GM23338 (cell line): ENCODE data around the gene USP5. TPM values are rescaled to one million over a fixed set of nuclear protein-coding genes. Genes with fewer than 3 reads are reported as not detected.

Experiments
- ATAC-seq: fragments of 200-7000 bp; cut with Tn5 transposase; 3 replicates; pipeline ENCODE4 v1.9.1; 2020
- DNase-seq: peaks from one replicate; pipeline ENCODE4 v3.0.0-alpha.2; 2015; ENCODE audit warnings: low spot score
- H2AFZ ChIP-seq: fragments of 200-600 bp; sonication (generic); 2 replicates; pipeline ENCODE4 v1.8.0; 2016; ENCODE audit warnings: antibody characterized with exemption, mild to moderate bottlenecking, moderate library complexity
- H3F3A ChIP-seq: fragments of 200-600 bp; sonication (generic); replicated peaks from 2 replicates; pipeline ENCODE4 v1.8.0; 2017; ENCODE audit warnings: antibody characterized with exemption, mixed run types, low read depth
- H3K27ac ChIP-seq: fragments of 200-600 bp; sonication (generic); 2 replicates; pipeline ENCODE4 v1.6.1; 2016; ENCODE audit warnings: low read depth
- H3K27me3 ChIP-seq: fragments of 200-600 bp; sonication (generic); 2 replicates; pipeline ENCODE4 v1.8.0; 2016; ENCODE audit warnings: mild to moderate bottlenecking, mixed run types, moderate library complexity; ENCODE audit not compliant: insufficient read depth
- H3K36me3 ChIP-seq: fragments of 200-600 bp; sonication (generic); 2 replicates; pipeline ENCODE4 v1.8.0; 2016; ENCODE audit warnings: mild to moderate bottlenecking; ENCODE audit not compliant: insufficient read depth
- H3K4me1 ChIP-seq: fragments of 200-600 bp; sonication (generic); 2 replicates; pipeline ENCODE4 v1.8.0; 2016; ENCODE audit warnings: mild to moderate bottlenecking, moderate library complexity; ENCODE audit not compliant: insufficient read depth
- H3K4me2 ChIP-seq: fragments of 200-600 bp; sonication (generic); 2 replicates; pipeline ENCODE4 v1.7.1; 2017; ENCODE audit warnings: mixed run types
- H3K4me3 ChIP-seq: fragments of 200-600 bp; sonication (generic); 2 replicates; pipeline ENCODE4 v1.6.1; 2016; ENCODE audit warnings: mixed run types
- H3K79me2 ChIP-seq: fragments of 200-600 bp; sonication (generic); replicated peaks from 2 replicates; pipeline ENCODE4 v1.8.0; 2017; ENCODE audit warnings: mild to moderate bottlenecking; ENCODE audit not compliant: insufficient read depth
- H3K9me2 ChIP-seq: fragments of 200-600 bp; sonication (generic); 2 replicates; pipeline ENCODE4 v1.8.0; 2017; ENCODE audit not compliant: insufficient read depth
- H4K20me1 ChIP-seq: fragments of 200-600 bp; sonication (generic); replicated peaks from 2 replicates; pipeline ENCODE4 v1.8.0; 2017; ENCODE audit warnings: mild to moderate bottlenecking; ENCODE audit not compliant: insufficient read depth
- H3K27ac Mint-ChIP-seq: 2 replicates; pipeline ENCODE4 v1.8.0; 2020; ENCODE audit warnings: inconsistent platforms, mild to moderate bottlenecking, moderate library complexity, mixed read lengths
- H3K27me3 Mint-ChIP-seq: 3 replicates; pipeline ENCODE4 v1.8.0; 2022; ENCODE audit warnings: low read depth, mild to moderate bottlenecking, moderate library complexity, mixed read lengths, inconsistent platforms; ENCODE audit not compliant: insufficient read depth, poor library complexity
- H3K36me3 Mint-ChIP-seq: 3 replicates; pipeline ENCODE4 v1.8.0; 2021; ENCODE audit warnings: low read depth, mild to moderate bottlenecking, inconsistent platforms, moderate library complexity, mixed read lengths
- H3K4me1 Mint-ChIP-seq: 3 replicates; pipeline ENCODE4 v1.8.0; 2020; ENCODE audit warnings: mild to moderate bottlenecking, inconsistent platforms, mixed read lengths
- H3K4me3 Mint-ChIP-seq: 3 replicates; pipeline ENCODE4 v1.8.0; 2021; ENCODE audit warnings: moderate library complexity, mild to moderate bottlenecking, inconsistent platforms, mixed read lengths
- H3K9me3 Mint-ChIP-seq: 3 replicates; pipeline ENCODE4 v1.8.0; 2020; ENCODE audit warnings: moderate library complexity, mild to moderate bottlenecking, inconsistent platforms, mixed read lengths
- CREB1 ChIP-seq: fragments of 250-450 bp; sonication (Bioruptor Pico); IDR thresholded peaks from 2 replicates; pipeline ENCODE4 v1.5.0; 2020; ENCODE audit warnings: low read depth, mild to moderate bottlenecking, moderate library complexity
- EZH2phosphoT487 ChIP-seq: fragments of 200-600 bp; sonication (generic); IDR thresholded peaks from one replicate; pipeline ENCODE4 v1.8.1; 2018; ENCODE audit warnings: antibody characterized with exemption; ENCODE audit not compliant: unreplicated experiment
- NANOG ChIP-seq: IDR thresholded peaks from 2 replicates; pipeline ENCODE4 v1.6.1; 2016; ENCODE audit warnings: antibody characterized with exemption, borderline replicate concordance
- POLR2AphosphoS5 ChIP-seq: IDR thresholded peaks from 2 replicates; pipeline ENCODE4 v1.6.1; 2016; ENCODE audit warnings: antibody characterized with exemption, low read depth
- ZNF114 ChIP-seq: fragments of 250-450 bp; sonication (Bioruptor Pico); IDR thresholded peaks from 2 replicates; pipeline ENCODE4 v1.5.0; 2020; ENCODE audit warnings: mild to moderate bottlenecking, moderate library complexity
- polyA plus RNA-seq: library from polyadenylated mRNA; unstranded; fragments of >200 nt; fragmentation: Nextera tagmentation; extraction: Ambion mirVana; gene quantifications from 2 replicates; pipeline ENCODE4 v1.2.1, GENCODE V29; 2016
- total RNA-seq: library from RNA; depleted of rRNA; stranded (reverse); fragments of >200 nt; shearing (Covaris generic); gene quantifications from 2 replicates; pipeline ENCODE4 v1.2.3, GENCODE V29; 2014
- TF ChIP-seq, protein P1 (sequence below): IDR thresholded peaks from 2 replicates; pipeline ENCODE4 v1.6.1; 2016; ENCODE audit warnings: antibody characterized with exemption
- TF ChIP-seq, protein P2 (sequence below), 2 experiments: fragments of 200-600 bp in 1 of 2; sonication (generic) in 1 of 2; conservative IDR thresholded peaks; 2 replicates each; pipeline versions ENCODE4 v1.5.1 to v1.6.1; 2016 to 2017; ENCODE audit warnings: antibody characterized with exemption in 2 of 2, low read depth in 2 of 2, mild to moderate bottlenecking in 2 of 2, moderate library complexity in 1 of 2
- TF ChIP-seq, protein P3 (sequence below): IDR thresholded peaks from one replicate; pipeline ENCODE4 v1.6.1; 2018; ENCODE audit warnings: antibody characterized with exemption; ENCODE audit not compliant: unreplicated experiment
- TF ChIP-seq, protein P4 (sequence below): fragments of 250-450 bp; sonication (Bioruptor Pico); IDR thresholded peaks from 2 replicates; pipeline ENCODE4 v1.5.0; 2020; ENCODE audit warnings: mild to moderate bottlenecking, moderate library complexity

The USP5 gene
- total and polyA plus RNA-seq, 2 experiments from 2014 or later, result 35.1 to 109 TPM

DNA sequence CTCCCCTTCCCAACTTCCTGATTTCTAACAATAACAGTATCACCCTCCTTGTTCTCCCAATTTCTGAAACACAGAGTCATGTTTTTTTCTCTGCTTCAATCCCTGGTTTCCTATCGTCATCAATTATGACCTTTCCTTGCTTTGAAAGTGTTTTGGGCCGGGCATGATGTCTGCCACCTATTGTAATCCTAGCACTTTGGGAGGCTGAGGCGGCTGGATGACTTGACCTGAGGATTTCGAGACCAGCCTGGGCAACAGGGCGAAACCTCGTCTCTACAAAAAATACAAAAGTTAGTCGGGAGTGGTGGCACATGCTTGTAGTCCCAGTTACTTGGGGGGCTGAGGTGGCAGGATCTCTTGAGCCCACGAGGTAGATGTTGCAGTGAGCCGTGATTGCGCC is 42.9 kb upstream of the USP5 start:
- peak overlapping the region; percentile 72 for H2AFZ ChIP-seq
- H4K20me1 ChIP-seq, result no peaks in the 10 kb centered on the region; the same call in 1 of the 2 replicates
- Mint-ChIP-seq H3K36me3 (peaks cover 1% of the 10 kb centered on the region; the same call in 1 of the 3 replicates), H3K4me1 (peaks cover 18% of the 10 kb centered on the region), H3K9me3 (peaks cover 2% of the 10 kb centered on the region), H3K4me3 (no peak overlapping the region), H3K27me3 (peaks cover 8% of the 10 kb centered on the region), H3K27ac (no peak overlapping the region)
- H3K27me3 ChIP-seq, result 0 out of 2 replicates have a peak, but pooled peaks cover under 1% of the 10 kb centered on the region
- TF ChIP-seq, protein P1, sequence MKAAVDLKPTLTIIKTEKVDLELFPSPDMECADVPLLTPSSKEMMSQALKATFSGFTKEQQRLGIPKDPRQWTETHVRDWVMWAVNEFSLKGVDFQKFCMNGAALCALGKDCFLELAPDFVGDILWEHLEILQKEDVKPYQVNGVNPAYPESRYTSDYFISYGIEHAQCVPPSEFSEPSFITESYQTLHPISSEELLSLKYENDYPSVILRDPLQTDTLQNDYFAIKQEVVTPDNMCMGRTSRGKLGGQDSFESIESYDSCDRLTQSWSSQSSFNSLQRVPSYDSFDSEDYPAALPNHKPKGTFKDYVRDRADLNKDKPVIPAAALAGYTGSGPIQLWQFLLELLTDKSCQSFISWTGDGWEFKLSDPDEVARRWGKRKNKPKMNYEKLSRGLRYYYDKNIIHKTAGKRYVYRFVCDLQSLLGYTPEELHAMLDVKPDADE, result no peak
- TF ChIP-seq POLR2AphosphoS5, result no peak
- no peak for TF ChIP-seq ZNF114
- no peak for TF ChIP-seq EZH2phosphoT487
- TF ChIP-seq, protein P2, sequence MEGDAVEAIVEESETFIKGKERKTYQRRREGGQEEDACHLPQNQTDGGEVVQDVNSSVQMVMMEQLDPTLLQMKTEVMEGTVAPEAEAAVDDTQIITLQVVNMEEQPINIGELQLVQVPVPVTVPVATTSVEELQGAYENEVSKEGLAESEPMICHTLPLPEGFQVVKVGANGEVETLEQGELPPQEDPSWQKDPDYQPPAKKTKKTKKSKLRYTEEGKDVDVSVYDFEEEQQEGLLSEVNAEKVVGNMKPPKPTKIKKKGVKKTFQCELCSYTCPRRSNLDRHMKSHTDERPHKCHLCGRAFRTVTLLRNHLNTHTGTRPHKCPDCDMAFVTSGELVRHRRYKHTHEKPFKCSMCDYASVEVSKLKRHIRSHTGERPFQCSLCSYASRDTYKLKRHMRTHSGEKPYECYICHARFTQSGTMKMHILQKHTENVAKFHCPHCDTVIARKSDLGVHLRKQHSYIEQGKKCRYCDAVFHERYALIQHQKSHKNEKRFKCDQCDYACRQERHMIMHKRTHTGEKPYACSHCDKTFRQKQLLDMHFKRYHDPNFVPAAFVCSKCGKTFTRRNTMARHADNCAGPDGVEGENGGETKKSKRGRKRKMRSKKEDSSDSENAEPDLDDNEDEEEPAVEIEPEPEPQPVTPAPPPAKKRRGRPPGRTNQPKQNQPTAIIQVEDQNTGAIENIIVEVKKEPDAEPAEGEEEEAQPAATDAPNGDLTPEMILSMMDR (conservative IDR thresholded peaks at IDR 0.05; ENCODE audit: low read depth in 2 of 2), result no peak
- TF ChIP-seq, protein P3, sequence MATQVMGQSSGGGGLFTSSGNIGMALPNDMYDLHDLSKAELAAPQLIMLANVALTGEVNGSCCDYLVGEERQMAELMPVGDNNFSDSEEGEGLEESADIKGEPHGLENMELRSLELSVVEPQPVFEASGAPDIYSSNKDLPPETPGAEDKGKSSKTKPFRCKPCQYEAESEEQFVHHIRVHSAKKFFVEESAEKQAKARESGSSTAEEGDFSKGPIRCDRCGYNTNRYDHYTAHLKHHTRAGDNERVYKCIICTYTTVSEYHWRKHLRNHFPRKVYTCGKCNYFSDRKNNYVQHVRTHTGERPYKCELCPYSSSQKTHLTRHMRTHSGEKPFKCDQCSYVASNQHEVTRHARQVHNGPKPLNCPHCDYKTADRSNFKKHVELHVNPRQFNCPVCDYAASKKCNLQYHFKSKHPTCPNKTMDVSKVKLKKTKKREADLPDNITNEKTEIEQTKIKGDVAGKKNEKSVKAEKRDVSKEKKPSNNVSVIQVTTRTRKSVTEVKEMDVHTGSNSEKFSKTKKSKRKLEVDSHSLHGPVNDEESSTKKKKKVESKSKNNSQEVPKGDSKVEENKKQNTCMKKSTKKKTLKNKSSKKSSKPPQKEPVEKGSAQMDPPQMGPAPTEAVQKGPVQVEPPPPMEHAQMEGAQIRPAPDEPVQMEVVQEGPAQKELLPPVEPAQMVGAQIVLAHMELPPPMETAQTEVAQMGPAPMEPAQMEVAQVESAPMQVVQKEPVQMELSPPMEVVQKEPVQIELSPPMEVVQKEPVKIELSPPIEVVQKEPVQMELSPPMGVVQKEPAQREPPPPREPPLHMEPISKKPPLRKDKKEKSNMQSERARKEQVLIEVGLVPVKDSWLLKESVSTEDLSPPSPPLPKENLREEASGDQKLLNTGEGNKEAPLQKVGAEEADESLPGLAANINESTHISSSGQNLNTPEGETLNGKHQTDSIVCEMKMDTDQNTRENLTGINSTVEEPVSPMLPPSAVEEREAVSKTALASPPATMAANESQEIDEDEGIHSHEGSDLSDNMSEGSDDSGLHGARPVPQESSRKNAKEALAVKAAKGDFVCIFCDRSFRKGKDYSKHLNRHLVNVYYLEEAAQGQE, result no peak
- no peak for TF ChIP-seq NANOG
- no peak overlapping the region for H3K4me3 ChIP-seq
- peak; percentile 20; the same call in 2 of the 3 replicates for ATAC-seq
- H3K27ac ChIP-seq, result 0 out of 2 replicates have a peak overlapping the region, but pooled peaks have one; percentile 39
- no peaks in the 10 kb centered on the region; the same call in 1 of the 2 replicates for H3K36me3 ChIP-seq
- no peaks in the 10 kb centered on the region for H3F3A ChIP-seq
- no peaks in the 10 kb centered on the region for H3K79me2 ChIP-seq
- no peak overlapping the region for H3K4me2 ChIP-seq
- H3K4me1 ChIP-seq, result peaks cover 16% of the 10 kb centered on the region
- no peak for DNase-seq
- peaks cover 4% of the 10 kb centered on the region; the same call in 1 of the 2 replicates for H3K9me2 ChIP-seq

DNA sequence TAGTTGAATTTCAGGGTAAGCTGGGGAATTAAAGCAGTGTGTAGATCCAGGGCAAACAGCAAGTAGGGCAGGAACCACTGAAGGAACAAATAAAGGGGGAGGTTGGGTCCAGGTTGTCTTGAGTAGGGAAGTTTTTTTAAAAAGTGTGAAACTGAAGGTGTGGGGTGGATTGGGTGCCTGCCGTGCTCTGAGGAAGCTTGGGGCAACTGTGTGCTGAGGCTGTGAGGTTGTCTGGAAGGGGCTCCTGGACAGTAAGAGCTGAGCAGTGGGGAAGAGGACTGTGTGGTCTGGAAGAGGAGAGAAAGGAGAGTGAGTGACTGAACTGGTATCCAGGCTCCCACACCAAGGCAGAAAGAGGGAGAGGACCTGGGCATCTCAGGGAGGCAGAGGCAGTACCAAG is 41.2 kb upstream of the USP5 start:
- H3K4me1 ChIP-seq, result peaks cover 16% of the 10 kb centered on the region
- H3K27me3 ChIP-seq, result 0 out of 2 replicates have a peak, but pooled peaks cover 7% of the 10 kb centered on the region
- H3F3A ChIP-seq, result no peaks in the 10 kb centered on the region
- H3K27me3 Mint-ChIP-seq, result peaks cover 21% of the 10 kb centered on the region
- peak; percentile 40 for ATAC-seq
- H3K27ac ChIP-seq, result no peak overlapping the region
- no peak overlapping the region for H3K4me3 ChIP-seq
- DNase-seq, result no peak
- no peak overlapping the region for H3K4me2 ChIP-seq
- no peaks in the 10 kb centered on the region; the same call in 2 of the 3 replicates for H3K9me3 Mint-ChIP-seq
- no peaks in the 10 kb centered on the region; the same call in 1 of the 2 replicates for H3K36me3 ChIP-seq
- no peaks in the 10 kb centered on the region for H3K36me3 Mint-ChIP-seq
- no peaks in the 10 kb centered on the region; the same call in 1 of the 2 replicates for H4K20me1 ChIP-seq
- peaks cover 4% of the 10 kb centered on the region; the same call in 1 of the 2 replicates for H3K9me2 ChIP-seq
- H3K4me1 Mint-ChIP-seq, result peaks cover 18% of the 10 kb centered on the region
- peak overlapping the region; percentile 6; the same call in 1 of the 2 replicates for H3K27ac Mint-ChIP-seq
- no peaks in the 10 kb centered on the region for H3K79me2 ChIP-seq
- H2AFZ ChIP-seq, result peak overlapping the region; percentile 47; the same call in 1 of the 2 replicates
- no peak overlapping the region; the same call in 2 of the 3 replicates for H3K4me3 Mint-ChIP-seq
- TF ChIP-seq ZNF114 (no peak), CREB1 (no peak)
- TF ChIP-seq, protein P4, sequence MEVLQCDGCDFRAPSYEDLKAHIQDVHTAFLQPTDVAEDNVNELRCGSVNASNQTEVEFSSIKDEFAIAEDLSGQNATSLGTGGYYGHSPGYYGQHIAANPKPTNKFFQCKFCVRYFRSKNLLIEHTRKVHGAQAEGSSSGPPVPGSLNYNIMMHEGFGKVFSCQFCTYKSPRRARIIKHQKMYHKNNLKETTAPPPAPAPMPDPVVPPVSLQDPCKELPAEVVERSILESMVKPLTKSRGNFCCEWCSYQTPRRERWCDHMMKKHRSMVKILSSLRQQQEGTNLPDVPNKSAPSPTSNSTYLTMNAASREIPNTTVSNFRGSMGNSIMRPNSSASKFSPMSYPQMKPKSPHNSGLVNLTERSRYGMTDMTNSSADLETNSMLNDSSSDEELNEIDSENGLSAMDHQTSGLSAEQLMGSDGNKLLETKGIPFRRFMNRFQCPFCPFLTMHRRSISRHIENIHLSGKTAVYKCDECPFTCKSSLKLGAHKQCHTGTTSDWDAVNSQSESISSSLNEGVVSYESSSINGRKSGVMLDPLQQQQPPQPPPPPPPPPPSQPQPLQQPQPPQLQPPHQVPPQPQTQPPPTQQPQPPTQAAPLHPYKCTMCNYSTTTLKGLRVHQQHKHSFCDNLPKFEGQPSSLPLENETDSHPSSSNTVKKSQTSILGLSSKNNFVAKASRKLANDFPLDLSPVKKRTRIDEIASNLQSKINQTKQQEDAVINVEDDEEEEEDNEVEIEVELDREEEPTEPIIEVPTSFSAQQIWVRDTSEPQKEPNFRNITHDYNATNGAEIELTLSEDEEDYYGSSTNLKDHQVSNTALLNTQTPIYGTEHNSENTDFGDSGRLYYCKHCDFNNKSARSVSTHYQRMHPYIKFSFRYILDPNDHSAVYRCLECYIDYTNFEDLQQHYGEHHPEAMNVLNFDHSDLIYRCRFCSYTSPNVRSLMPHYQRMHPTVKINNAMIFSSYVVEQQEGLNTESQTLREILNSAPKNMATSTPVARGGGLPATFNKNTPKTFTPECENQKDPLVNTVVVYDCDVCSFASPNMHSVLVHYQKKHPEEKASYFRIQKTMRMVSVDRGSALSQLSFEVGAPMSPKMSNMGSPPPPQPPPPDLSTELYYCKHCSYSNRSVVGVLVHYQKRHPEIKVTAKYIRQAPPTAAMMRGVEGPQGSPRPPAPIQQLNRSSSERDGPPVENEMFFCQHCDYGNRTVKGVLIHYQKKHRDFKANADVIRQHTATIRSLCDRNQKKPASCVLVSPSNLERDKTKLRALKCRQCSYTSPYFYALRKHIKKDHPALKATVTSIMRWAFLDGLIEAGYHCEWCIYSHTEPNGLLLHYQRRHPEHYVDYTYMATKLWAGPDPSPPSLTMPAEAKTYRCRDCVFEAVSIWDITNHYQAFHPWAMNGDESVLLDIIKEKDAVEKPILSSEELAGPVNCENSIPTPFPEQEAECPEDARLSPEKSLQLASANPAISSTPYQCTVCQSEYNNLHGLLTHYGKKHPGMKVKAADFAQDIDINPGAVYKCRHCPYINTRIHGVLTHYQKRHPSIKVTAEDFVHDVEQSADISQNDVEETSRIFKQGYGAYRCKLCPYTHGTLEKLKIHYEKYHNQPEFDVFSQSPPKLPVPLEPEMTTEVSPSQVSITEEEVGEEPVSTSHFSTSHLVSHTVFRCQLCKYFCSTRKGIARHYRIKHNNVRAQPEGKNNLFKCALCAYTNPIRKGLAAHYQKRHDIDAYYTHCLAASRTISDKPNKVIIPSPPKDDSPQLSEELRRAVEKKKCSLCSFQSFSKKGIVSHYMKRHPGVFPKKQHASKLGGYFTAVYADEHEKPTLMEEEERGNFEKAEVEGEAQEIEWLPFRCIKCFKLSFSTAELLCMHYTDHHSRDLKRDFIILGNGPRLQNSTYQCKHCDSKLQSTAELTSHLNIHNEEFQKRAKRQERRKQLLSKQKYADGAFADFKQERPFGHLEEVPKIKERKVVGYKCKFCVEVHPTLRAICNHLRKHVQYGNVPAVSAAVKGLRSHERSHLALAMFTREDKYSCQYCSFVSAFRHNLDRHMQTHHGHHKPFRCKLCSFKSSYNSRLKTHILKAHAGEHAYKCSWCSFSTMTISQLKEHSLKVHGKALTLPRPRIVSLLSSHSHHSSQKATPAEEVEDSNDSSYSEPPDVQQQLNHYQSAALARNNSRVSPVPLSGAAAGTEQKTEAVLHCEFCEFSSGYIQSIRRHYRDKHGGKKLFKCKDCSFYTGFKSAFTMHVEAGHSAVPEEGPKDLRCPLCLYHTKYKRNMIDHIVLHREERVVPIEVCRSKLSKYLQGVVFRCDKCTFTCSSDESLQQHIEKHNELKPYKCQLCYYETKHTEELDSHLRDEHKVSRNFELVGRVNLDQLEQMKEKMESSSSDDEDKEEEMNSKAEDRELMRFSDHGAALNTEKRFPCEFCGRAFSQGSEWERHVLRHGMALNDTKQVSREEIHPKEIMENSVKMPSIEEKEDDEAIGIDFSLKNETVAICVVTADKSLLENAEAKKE, result no peak
